GM18502 (cell line): ENCODE measurements around the gene GRIA4.

Source experiments
- ATAC-seq: cut with Tn5 transposase; IDR thresholded peaks from one replicate; pipeline ENCODE4 v1.9.1; 2021; ENCODE audit warnings: mild to moderate bottlenecking; ENCODE audit not compliant: unreplicated experiment, poor library complexity

GRIA4 gene

GRCh38 chr11:105900515-105901035 is 290.7 kb downstream of the GRIA4 start:
- no peak for ATAC-seq

DNA sequence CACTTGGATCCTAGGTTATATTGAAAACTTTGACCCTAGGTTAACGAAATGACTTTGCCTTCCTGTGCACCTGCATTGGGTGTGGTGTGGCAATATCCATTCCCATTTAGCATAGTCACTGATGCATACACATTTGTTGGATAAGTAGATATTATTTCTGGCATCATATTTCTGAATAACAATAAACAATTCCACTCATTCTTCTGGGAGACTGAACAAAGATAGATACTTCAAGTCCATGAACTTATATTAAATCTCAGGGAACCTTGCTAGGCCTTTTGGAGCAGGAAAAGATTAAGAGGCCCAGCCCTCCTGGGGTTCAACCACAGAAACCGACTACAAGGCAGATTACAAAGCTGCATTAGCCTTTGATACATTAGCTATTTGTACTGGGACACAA is 293.2 kb downstream of the GRIA4 start:
- no peak for ATAC-seq

DNA sequence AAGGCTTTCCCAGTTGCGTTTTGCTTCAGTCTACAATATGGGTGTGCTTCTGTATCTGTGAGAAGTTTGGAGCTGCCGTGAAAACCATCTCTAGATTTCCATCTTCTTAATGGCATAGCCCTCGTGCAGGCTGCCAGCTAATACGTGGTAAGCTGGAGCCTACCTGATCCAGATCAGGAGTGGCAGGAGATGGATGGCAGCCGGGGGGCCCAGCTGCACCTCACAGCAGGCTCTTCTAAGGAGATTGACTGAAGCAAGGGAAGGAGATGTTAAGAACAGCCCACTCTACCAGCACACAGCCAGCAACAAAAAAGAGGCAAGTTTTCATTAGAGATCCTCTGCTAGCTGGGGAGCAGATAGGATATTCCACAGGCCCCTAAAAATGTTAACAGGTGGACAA is 296.6 kb downstream of the GRIA4 start:
- no peak for ATAC-seq

DNA sequence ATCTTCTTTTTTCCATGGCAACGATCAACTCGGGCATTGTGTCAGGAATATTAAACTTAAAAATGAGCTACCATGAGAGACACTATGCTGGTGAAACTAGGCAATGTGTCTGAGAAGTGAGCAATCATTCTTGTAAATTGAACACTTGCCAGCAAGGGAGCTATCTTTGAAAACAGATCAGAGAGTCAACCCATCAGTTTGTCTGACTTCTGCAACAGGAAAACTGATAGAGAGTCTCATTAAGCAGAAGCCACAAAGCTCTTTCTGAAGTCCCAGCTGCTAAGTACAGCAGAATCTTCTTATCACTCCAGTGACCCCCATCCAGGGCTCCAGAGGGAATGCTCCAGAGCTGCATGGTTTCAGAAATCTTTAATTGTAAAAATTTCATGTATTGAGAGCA is 297.4 kb downstream of the GRIA4 start:
- no peak for ATAC-seq

GRCh38 chr11:105910095-105910715 is 300.3 kb downstream of the GRIA4 start:
- ATAC-seq: no peak

- no peak for ATAC-seq
Observed at GRCh38 chr11:105911454-105911853, 301.6 kb downstream of the GRIA4 start.

- no peak for ATAC-seq
Observed at GRCh38 chr11:105912666-105913065, 302.8 kb downstream of the GRIA4 start.

DNA sequence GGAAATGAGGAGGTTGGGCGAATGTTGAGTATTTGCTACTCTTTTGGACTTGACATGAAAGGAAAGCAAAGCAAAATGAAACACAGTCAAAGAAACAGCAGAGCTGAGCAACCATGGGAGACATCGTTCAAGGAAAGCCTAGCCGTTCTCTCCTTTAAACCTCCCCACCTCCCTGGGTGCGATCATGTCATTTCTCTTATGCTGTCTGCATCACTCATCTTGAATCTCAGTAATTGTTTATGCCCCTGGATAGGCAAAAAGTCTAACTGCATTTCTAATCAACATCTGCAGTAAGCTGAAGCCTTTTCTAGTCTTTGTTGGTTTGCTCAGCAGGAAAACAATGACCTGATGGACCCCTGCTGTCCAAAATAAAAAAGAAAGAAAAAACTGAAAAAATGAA is 305.1 kb downstream of the GRIA4 start:
- no peak for ATAC-seq

DNA sequence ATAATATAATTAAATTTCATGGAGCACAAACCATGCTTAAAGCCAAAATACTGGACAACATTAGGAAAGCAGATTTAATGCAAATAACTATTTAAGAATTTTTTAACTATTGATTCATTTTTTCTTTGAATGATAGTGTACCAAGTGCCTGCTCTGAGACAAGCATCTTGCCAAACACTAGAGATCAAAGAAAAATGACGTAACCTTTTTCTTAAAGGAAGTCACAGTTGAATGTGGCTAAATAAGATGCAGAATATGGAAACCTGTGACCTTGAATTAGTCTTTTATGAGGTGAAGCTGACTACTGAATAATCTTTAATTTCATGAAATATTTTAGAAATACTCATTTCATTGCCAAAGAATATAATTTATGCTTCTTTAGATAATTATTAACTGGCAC is 308.2 kb downstream of the GRIA4 start:
- ATAC-seq: no peak

- no peak for ATAC-seq
Observed at GRCh38 chr11:105918600-105918999, 308.7 kb downstream of the GRIA4 start.

DNA sequence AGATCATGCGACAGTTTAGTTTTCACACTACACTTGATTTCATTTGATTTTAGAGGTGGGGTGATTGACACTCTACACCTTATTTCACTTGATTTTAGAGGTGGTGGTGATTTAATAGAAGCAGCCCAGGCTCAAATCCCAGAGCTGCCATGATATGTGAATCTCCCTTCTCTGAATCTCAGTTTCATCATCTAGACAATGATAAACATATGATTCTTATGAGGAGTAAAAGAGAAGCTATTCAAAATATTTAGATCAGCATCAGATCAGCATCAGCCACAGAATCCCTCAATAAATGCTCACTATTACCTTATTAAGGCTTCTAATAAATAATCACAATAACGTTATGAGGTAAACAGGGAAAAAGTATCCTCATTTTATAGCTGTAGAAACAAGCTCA is 313.4 kb downstream of the GRIA4 start:
- ATAC-seq: no peak

DNA sequence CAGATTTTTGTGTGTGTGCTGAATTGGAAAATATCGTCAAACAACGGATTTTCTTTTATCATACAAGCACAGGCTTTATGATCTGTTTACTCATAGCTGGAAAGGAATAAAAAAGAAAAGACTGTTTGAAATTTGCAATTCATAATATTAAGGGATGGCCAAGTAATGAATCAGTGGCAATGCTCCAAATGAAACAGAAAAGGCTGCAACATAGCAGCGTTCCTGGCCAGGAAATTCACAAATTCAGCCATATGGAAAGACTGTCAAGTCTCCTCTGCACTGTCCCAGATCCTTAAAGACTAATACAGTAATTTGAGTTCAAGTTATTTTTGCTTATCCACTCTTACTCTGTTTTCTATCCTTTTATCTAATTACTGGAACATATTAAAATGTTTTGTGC is 313.9 kb downstream of the GRIA4 start:
- no peak for ATAC-seq

- no peak for ATAC-seq
Observed at GRCh38 chr11:105929084-105929955, 319.4 kb downstream of the GRIA4 start.

- no peak for ATAC-seq
Observed at GRCh38 chr11:105933695-105934094, 323.8 kb downstream of the GRIA4 start.

GRCh38 chr11:105935791-105936190 is 325.9 kb downstream of the GRIA4 start:
- no peak for ATAC-seq

GRCh38 chr11:105937331-105937730 is 327.5 kb downstream of the GRIA4 start:
- ATAC-seq: peak; percentile 54

- no peak for ATAC-seq
Observed at GRCh38 chr11:105937738-105938137, 327.9 kb downstream of the GRIA4 start.

GRCh38 chr11:105942921-105943320 is 333.0 kb downstream of the GRIA4 start:
- ATAC-seq: no peak

- ATAC-seq: no peak
Observed at GRCh38 chr11:105948918-105949590, 339.2 kb downstream of the GRIA4 start.

- no peak for ATAC-seq
Observed at GRCh38 chr11:105953886-105954285, 344.0 kb downstream of the GRIA4 start.
